Measurements from ENCODE around the gene ABCG4.
"Not testable (repeated sequence)": the region's sequence is repeated elsewhere in the genome, so short reads cannot be mapped to it uniquely, and the experiment has no call there.

The ABCG4 gene

DNA sequence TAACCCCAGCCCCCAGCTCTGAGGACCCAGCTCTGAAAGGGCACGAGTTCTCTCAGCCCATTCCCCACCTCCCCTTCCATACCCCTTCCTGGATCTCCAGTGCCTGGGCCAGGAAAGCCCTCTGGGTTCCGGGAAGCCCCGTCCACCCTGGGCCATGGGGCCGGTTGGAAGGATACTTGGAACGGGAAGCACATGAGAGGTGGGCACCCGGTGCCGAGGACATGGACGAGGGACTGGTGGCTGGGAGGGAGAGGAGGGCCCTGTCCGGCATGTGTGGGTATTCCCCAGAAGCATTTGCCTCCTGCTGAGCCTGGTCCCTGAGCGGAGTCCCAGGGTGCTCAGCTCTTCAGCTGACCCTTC, 32.6 kb upstream of the ABCG4 start:
- DNase-seq = no peak

DNA sequence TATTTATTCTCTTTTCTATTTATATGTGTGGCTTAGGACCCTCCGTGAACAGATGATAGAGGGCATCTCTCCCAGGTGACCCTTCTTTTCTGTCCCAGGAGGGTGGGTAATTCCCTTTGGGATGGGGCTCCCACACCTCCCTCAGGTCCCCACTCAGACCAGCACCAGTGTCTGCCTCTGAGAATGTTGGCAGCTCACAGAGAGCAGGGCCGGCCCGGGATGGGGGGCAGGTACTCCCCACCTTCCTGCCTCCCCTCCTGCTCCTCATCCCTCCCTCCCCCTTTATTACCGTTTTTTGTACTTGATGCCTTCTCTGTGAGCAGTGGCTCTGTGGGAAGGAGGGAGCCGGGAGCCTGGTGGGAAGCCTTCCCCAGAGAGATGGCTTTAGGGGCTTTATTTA, 32.3 kb upstream of the ABCG4 start:
- DNase-seq = no peak

DNA sequence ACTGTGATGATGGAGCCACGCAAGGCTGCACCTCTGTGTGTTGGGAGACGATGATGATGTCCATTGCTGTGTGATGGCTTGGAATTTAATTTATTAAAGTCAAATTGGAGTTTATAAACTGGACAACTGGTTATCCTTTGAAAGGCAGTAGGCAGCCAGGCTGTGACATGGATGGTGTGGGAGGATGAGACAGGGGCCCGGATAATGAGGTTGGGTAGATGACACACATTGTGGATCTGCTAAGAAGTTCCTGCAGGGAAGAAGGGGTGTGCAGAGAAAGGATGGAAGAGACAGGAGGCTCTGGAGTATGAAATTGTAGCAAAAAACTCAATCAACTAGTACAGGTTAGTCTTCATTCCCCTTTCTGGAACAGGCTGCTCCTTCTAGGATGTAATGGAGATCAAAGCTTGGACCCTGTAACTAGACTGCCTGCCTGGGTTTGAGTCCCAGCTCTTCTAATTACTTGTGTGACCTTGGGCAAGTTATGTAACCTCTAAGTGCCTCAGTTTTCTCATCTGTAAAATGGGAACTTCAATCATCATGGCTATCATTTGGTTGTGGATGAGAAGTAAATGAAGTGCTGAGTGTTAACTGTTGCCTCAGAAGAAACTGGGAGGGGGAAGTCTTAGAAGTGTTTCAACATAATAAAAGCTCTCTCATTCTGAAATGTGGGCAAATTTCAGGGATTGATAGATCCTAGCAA, 31.7 kb upstream of the ABCG4 start:
- no peak for DNase-seq

DNA sequence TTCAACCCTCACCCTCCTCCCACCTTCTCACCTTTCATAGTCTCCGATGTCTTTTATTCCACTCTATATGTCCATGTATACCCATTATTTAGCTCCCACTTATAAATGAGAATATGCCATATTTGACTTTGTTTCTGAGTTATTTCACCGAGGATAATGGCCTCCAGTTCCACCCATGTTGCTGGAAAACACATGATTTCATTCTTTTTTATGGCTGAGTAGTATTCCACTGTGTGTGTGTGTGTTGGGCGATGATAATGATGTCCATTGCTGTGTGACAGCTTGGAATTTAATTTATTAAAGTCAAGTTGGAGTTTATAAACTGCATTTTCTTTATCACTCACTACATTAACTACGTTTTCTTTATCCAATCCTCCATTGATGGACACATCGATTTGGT, 30.6 kb upstream of the ABCG4 start:
- no peak for DNase-seq

DNA sequence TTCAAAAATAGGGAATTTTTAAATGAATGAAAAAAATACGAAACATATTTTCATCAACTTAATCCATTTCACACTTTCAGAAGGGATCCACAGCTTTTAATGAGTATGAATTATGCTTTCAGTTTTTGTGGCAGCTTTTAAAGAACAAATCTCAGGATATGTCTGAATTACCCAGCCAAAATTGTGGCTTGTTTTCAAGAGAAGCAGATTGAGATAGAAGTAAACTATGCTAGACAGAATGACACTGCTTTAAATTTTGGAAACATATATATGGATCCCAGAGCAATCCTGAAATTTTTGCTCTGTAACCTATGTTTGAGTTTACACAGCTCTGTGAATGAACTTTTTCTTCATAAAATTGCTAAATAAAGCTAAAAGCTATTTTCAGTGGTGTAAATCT, 29.9 kb upstream of the ABCG4 start:
- no peak for DNase-seq

DNA sequence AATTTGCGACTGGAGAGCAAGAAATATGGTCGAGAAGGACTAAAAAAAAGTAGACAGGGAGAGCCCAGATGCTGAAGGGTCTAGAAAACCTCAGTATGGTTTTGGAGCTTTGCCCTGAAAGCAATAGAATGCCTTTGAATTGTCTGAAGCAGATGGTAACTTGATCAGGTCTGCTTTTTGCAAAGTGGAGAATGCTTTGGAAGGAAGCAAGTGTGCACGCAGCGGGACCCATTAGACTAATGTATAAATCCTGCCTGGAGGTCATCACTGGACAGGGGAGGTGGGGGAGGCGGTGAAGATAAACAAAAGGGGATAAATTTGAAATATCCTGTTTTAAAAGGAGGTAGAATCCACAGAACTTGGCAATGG, 28.2 kb upstream of the ABCG4 start:
- DNase-seq = no peak

DNA sequence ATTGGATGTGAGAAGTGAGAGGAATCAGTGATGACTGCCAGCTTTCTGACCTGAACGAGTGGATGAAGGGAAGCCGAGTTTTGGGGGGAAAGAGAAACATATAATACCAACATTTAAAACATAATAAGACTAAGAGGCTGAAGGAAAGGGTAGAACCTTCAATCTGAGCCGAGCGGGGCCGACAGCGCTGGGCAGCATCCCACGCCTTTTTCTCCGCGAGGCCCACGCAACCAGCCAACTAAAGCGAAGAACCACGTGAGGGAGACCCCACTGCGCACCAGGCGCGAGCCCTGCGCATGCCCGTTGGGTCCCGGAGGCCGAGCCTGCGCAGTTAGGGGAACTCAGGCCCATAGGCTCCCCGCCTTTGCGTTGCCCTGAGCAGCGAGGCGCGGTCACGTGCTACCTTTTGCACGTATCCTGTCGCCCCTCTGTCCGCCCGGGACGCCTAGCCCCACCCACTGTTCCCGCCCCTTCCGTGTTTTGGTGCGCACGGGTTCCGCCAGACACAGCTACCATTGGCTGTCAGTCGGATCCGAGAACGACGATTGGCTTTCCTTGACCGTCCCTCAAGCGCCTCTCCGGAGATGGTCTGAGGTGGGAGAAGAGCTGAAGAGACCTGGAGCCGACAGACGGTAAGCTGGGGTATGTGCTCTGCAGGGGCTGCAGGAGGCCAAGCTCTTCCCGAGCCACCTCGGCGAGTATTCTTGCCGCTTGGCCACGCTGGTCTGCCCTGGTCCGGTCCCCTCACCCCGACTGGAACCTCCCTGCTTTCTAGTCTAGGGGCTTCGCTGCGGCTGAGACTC, 27.6 kb upstream of the ABCG4 start, which contains the start of gene HINFP:
Gene HINFP (plus strand): TSS at position 573 of the 803 bp plus-strand sequence. CDS start 5,365 bp downstream, outside the sequence.
- peak; percentile 97 for DNase-seq

DNA sequence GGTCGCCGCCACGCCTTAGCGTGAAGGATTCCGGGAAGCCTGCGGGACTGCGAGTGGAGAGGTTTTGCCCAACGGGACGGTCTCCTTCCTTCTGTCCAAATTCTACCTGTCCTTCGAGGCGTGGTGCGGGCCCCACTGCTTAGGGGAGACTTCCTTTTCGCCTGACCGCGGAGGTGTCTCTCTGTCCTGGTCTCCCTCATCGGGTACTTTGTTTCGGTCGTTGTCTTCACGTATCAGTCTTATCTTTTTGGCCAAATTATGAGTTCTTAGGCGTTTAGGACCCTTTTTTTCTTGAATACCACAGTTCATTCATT, 27.1 kb upstream of the ABCG4 start:
- no peak for DNase-seq

DNA sequence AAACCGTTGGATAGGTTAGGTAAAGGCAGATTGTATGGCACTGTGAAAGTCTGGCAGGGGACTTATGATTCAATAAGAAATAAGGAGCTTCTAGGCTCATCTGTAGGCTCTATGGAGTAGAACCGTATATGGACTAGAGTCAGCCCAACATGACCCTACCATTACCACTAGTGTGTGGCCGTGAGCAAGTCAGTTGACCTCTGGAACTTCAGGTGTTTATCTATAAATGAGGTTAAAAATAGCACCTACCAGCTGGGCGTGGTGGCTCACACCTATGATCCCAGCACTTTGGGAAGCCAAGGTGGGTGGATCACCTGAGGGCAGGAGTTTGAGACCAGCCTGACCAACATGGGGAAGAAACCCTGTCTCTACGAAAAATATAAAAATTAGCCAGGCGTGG, 23.0 kb upstream of the ABCG4 start:
- no peak for DNase-seq

DNA sequence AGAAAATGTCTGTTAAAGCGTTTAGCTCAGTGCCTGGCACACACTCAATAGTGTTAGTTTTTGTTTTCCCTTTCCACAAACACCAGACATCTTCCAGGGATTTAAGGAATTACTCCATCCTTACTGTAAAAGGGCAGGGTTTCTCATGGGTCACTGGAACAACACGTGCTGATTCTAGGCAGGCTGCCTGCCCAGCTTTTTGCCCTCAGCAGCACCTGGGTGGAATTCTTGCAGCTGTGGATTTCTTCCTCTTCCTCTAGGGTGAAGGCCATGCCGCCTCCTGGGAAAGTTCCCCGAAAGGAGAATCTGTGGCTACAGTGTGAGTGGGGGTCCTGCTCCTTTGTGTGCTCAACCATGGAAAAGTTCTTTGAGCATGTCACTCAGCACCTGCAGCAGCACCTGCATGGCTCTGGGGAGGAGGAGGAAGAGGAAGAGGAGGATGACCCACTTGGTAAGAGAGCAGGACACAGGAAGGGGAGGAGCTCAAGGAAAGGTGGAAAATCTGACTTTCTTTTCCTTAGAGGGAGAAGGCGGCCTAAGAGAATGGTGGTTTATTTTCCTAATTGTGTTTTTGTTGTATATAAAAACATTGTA, 22.1 kb upstream of the ABCG4 start:
- DNase-seq = no peak

DNA sequence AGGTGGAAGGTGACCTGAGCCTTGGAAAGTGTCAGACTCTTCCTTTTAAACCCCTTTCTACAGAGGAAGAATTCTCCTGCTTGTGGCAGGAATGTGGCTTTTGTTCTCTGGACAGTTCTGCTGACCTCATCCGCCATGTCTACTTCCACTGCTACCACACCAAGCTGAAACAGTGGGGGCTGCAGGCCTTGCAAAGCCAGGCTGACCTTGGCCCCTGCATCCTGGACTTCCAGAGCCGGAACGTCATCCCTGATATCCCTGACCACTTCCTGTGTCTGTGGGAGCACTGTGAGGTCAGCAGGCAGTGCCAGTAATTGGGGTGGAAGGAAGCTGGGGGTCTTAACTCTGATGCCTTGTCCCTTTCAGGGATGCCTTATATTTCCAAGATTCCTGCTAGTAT, 18.2 kb upstream of the ABCG4 start:
- DNase-seq = no peak

DNA sequence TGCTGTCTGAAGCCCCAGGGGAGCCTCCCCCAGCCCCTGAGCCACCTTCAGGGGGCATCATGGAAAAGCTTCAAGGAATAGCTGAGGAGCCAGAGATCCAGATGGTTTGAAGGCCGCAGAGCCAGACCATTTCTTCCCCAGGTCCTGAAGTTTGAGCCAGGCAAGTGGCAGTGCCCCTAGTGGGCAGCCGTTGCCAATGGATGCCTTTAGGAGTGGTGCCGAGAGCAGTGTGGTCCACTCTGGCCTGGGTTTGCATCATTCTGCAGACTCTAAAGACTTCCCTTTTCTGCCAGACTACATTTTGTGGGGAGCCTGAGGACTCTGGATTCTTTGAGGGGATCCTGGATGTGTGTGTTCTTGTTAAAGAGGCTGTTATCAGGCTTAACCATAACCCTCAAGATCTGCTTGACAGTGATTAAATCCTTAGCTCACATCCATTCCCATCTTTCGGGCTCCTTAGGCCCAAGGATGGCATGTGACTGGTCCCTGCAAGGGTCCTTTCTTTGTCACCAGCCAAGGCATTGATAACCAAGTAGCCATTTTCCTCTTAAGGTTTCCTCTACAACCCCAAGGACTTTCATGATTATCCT, 14.4 kb upstream of the ABCG4 start:
- no peak for DNase-seq

DNA sequence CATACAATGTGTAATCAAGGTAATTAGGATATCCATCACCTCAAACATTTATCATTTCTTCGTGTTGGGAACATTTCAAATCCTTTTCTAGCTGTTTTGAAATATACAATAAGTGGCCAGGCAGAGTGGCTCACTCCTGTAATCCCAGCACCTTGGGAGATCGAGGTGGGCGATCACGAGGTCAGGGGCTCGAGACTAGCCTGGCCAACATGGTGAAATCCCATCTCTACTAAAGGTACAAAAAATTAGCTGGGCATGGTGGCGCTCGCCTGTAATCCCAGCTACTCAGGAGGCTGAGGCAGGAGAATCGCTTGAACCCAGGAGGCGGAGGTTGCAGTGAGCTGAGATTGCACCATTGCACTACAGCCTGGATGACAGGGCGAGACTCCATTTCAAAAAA, 9.6 kb upstream of the ABCG4 start:
- DNase-seq = not testable (repeated sequence)

DNA sequence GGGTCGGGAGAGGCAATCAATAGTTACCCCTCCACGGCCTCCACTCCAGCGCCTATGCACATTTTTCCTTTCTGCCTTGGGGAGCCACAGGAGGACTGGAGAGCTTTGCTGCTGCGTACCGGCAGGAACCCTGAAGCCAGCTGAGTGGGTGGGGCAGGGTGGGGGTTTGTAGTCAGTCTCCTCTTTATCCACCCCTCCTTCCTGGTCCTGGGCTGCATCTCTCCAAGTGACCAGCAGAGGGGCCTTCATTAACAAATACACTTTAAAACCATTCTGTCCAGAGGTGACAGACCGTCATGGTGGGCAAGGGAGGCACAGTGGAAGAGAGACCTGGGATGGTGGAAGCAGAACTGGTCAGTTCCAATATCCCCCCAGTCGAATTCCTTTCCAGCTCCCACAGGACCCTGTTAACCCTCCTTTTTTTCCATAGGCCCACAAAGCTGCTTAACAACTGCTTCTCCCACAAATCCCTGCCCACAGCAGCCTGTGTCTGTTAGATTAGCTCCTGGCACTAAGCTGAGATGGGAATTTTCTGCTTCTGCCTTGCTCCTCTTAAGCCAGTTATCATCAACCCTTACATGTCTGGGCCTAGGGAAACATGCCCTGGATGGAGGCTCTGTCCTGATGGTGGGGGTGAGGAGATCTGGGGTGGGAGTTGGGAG, 3.9 kb upstream of the ABCG4 start:
- DNase-seq = peak; percentile 96

DNA sequence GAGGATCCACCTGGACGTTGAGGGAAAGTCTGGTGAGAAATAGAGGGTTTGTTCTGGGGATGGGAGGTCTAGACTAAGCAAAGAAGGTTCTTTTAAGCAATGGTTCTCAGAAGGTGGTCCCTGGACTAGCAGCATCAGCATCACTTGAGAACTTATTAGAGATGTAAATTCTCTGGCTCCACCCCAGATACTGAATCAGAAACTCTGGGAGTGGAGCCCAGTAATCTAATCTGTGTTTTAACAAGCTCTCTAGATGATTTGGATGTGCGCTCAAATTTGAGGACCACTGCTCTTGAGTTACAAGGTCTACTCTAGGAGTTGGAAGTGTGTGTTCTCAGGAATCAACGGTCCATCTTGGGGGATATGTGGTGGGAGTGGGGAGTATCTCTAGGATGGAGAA, 3.3 kb upstream of the ABCG4 start:
- DNase-seq = no peak

DNA sequence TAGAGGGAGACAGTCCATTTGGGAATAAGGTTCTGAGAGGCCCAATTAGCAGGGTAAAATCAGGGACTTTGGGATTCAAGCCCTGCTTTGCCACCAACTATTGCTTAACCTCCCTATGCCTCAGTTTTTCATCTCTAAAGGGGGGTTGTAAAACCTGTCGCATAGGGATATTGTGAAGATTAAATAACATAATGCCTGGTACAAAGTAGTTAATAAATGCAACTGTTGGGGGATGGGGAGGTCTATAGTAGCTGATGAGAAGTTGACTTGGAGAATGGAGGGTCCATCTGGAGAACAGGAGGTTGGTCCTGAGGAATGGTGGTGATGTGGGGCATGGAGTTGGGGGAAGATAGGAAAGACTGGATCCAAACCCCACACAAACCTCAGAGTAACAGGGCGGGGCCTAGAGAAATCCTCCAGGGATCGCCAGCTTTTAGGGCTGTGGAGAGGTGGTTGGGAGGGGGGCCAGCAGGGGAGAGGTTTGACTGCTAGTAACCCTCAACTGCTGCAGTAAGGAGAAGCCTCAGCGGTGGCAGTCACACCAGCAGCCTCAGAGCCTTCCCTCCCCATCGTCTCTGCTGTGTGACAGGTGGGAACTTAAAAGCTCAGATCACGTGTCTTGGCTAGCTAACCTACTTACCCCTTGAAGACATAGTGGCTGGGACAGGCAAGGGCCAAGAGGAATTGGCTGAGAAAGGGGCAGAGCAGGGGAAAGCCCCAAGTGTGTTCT, 1.1 kb upstream of the ABCG4 start:
- no peak for DNase-seq

DNA sequence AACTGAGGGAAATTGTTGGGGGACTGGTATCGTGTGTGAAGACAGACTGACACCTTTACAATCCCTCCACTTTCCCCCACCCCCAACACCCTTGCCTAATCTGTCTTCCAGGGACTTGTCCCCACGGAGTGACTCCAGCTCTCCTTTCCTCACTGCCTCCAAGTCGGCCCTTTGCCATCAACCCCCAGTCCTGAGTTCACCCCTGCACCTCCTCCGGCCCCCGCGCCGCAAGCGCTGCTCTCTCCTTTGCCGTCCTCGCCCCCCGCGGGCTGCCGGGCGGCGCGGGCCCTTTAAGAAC, 183 bp upstream of the ABCG4 start:
- DNase-seq = no peak

DNA sequence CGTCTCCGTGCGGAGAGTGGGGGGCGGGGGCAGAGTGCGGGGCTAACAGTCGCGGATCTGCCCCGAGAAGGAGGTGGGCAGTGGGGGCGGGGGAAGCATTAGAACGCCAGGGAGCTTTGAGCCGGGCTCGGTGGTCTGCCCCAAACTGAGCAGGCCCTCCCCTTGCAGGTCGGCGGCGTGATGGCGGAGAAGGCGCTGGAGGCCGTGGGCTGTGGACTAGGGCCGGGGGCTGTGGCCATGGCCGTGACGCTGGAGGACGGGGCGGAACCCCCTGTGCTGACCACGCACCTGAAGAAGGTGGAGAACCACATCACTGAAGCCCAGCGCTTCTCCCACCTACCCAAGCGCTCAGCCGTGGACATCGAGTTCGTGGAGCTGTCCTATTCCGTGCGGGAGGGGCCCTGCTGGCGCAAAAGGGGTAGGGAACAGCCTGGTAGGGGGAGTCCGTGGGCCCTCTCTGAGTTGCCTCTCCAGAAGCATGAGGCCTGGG, 979 bp downstream of the ABCG4 start:
- no peak for DNase-seq

DNA sequence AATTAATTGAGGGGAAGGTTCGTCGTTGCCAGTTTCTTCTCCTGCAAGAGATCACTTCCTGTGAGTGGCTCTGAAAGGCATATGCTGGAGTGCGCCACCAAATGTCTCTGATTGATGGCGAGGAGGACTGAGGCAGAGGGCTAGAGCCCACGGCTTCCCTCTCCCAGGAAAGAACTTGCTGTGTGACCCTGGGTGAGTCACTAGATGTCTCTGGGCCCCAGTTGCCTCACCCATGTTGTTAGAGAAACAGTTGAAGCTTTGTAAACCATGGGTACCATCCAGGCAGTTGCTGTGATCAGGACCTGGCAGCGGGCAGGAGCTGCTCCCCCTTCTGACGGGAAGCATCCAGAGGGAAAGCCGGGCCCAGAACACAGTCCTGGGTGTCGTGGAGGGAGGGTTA, 3.2 kb downstream of the ABCG4 start:
- no peak for DNase-seq

DNA sequence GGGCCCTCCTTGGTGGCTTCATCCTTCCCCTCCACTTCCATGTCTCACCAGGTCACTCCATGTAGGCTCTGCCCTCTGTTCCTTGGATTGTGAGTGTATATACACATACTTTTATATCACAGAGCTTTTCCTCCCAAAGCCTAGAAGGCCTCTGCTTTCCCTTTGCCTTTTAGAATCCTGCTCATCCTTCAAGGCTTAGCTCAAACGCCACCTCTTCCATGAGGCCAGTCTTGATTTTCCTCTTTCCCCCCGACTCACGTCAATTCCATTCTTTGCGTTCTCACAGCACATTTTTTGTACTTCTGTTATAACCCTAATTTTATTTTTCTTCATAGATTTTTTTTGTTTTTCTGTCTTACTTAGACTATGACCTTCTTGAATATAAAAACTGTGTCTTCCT, 3.8 kb downstream of the ABCG4 start:
- DNase-seq = no peak

DNA sequence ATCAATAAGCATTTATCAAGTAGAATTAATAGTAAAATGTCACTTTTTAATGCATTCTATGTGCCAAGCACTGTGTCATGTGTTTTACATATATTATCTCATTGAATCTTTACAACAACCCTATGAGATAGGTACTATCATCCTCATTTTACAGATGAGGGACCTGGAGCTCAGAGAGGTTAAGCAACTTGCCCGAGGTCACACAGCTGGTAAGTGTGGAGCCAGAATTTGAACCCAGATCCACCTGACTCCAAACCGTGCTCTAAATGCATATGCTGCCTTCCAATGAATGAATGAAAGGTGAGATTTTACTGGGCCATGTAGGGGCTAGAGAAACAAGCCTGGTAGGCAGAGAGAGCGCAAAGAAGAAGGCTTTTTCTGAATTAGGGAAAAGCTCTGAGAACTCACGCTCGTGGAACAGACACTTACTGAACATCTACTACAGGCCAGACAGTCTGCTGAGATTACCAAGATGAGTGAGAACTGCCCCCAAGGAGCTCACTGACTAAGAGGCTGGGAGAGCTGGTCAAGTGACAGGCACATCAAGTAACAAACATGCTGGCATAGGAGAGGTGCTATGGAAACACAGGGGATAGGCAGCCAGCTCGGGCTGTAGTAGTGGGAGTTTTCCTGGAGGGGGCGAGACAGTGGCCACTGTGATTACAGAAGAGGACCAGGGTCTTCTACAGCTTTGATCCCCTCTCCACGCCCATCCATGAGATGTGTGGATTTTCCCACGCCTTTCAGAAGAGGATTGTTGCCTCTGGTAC, 4.4 kb downstream of the ABCG4 start:
- no peak for DNase-seq

DNA sequence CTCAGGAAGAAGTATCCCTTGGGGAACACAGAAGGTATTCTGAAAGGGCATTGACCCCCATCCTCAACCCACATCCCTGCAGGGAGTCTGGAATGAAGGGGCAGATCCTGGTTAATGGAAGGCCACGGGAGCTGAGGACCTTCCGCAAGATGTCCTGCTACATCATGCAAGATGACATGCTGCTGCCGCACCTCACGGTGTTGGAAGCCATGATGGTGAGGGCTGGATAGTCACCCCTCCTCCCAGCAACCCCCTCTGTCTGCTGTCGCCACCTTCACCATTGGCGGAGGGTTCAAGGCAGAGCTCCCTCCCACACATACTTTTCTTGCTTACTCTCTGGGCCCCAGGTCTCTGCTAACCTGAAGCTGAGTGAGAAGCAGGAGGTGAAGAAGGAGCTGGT, 5.3 kb downstream of the ABCG4 start:
- no peak for DNase-seq

Data from 8988T (cell line).